GM10266 (cell line): Measurements from ENCODE around the gene ARHGAP18.

ENCODE experiments used
- DNase-seq: peaks from one replicate; pipeline ENCODE4 v3.0.0; 2012; ENCODE audit errors: extremely low spot score
- CTCF ChIP-seq: IDR thresholded peaks from 2 replicates; pipeline ENCODE4 v1.5.1; 2012; ENCODE audit warnings: mild to moderate bottlenecking, low read depth; ENCODE audit not compliant: control insufficient read depth, insufficient read depth; ENCODE audit errors: missing control alignments

Gene ARHGAP18

GRCh38 chr6:129592516-129593232, 117.3 kb downstream of the ARHGAP18 start:
- TF ChIP-seq CTCF = no peak
- DNase-seq = no peak

GRCh38 chr6:129590408-129591022, 119.5 kb downstream of the ARHGAP18 start:
- TF ChIP-seq CTCF = no peak
- no peak for DNase-seq

- DNase-seq = no peak
- TF ChIP-seq CTCF = no peak
Observed at GRCh38 chr6:129586815-129587214, 123.2 kb downstream of the ARHGAP18 start.

- DNase-seq = no peak
- TF ChIP-seq CTCF = no peak
Observed at GRCh38 chr6:129583866-129584265, 126.1 kb downstream of the ARHGAP18 start.

GRCh38 chr6:129578315-129578714, 131.7 kb downstream of the ARHGAP18 start:
- no peak for DNase-seq
- no peak for TF ChIP-seq CTCF

- TF ChIP-seq CTCF = no peak
- DNase-seq = no peak
Observed at GRCh38 chr6:129577691-129578090, 132.3 kb downstream of the ARHGAP18 start.

GRCh38 chr6:129576456-129576855, 133.5 kb downstream of the ARHGAP18 start:
- no peak for TF ChIP-seq CTCF
- DNase-seq = no peak
